CD4-positive, alpha-beta T cell treated with Interferon gamma for 1 hour (primary cell): ENCODE measurements around the gene CASP7.

Experiments used
- DNase-seq: peaks from one replicate; pipeline ENCODE4 v3.0.0-alpha.2; 2020

Gene CASP7

DNA sequence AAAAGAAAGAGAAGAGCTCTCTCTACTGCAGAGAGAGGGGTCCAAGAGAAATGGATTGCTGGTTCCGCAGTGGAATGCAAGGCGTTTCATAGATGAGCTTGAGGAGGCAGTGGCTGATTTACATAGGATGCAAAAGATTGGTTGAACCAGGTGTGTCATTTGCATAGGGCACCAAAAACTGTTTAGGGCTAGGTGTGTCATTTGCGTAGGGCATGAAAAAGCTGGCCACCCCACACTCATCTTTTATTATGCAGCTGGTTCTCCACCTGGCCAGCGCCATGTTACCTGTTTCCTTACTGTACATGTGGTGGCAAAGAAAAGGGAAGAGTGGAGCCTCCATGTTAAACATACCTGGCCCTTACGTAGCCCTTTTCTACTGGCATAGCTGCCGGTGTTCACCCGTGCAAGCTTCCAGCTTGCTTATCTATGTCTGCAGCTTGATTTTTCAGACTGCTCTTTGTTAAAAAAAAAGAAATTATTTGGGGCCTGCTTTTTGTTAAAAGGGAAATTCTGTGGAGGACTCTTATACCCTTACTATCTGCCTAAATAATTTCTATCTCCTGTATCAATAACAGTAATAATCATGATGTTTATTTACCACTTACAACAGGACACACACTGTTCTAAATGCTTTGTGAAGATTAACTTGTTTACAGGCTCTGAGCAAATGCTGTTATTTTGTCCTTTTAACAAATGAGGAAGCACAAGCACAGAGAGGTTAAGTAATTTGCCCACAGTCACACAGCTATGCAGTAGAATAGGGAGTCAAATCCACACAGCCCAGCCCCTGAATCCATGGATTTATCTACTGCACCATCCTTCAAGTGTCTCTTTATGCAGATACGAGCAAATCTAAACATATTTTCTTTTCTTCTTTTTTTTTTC is 33.3 kb downstream of the CASP7 start:
- no peak for DNase-seq

DNA sequence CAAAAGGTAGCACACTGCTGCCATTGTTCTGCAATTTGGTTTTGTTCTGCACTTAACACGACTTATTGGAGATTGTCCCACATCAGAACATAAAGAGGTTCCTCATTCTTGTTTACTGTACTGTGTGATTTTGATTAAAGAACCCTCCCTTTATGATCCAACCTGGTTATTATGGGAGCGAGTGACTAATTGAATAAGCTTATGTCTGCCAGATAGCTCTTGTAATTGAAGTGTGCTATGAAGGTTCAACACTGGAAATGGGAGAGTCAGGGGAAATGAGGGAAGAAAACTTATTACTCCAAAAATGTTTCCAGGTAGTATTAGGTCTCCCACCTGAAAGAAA is 33.9 kb downstream of the CASP7 start:
- DNase-seq, result no peak

DNA sequence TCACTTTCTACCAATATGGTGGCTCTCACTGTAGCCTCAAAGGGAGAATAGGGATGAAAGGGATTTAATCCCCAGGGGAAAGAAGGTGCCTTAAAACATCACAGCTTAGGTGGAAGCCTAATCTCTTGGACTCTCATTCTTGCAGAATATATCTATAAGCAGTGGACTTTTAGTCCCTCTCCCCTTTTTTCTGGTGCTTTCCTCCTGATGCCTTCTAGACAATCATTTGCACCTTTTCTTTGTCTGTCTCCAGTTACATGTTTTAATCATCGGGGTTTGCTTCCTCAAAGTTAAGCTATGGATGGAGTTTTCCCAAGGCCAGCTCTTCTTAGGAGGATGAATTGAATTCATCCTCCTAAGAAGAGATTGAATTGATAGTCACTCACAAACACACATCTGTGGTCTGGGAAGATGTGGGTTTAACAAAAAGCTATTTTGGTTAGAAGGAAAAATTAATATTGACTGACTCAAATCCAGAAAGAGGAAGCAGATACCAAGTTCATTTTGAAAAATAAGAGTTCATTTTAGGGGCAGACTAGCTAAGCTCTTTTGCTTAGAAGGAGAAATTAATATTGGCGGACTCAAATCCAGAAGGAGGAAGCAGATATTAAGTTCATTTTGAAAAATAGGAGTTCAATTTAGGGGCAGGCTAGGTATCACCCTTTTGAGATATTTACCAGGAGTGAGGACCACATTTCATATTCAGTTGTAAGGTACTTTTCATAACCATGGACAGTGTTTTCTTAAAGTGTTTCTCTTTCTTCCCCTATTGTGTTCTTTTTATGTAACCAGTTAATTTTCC is 36.6 kb downstream of the CASP7 start:
- no peak for DNase-seq

DNA sequence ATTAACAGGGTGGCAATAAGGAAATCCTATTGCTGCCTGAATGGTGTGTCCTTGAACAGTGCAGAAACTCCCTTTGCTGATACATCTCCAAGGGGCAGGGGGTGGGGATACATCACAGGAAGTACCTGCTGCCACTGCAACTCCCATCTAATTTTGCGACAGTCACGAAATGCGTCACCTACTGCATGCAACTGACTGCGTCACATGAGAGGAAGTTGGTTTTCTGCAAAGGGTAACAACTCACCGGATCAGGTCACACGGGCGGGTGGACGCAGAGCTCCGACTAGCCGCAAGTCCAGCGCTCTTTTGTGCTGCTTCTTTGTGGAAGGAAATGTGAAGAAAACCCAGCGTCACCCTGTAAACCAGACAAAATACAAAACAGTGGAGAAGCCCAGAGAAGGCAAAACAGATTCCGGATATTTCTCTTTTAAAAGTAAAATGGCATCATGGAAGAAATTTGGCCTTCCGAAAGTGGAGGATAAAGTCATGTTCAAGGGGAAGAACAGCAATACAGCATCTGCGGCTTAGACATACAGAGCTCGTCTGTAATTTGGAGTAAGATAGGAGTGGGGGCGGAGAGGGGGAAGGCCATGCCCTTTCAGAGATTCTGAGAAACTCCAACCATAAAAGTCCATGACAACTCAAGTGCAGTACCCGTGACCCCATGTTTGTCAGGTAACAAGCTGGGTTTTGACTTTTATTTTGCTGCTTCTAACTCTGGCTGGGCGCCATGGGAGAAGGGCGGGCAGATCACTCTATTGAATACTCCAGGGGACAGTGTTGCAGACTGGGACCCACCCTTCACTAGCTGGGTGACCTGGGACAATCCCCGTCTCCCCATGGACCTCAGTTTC is 39.5 kb downstream of the CASP7 start:
- no peak for DNase-seq

DNA sequence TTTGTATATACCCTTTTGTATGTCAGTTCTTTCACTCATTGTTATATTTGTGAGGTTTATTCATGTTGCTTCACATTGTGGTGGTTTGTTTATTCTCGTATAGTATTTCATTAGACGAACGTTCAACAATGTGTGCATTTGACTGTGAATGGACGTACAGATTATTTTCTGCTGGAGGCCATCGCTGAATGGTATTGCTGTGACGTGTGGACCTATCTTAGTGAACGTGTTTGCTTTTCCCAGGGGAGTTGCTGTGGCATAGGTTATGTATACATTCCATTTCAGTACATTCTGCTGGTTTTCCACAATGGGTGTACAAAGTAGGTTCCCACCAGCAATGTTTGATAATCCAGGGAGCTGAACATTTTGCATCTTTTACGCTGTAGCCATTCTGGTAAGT is 40.7 kb downstream of the CASP7 start:
- no peak for DNase-seq

DNA sequence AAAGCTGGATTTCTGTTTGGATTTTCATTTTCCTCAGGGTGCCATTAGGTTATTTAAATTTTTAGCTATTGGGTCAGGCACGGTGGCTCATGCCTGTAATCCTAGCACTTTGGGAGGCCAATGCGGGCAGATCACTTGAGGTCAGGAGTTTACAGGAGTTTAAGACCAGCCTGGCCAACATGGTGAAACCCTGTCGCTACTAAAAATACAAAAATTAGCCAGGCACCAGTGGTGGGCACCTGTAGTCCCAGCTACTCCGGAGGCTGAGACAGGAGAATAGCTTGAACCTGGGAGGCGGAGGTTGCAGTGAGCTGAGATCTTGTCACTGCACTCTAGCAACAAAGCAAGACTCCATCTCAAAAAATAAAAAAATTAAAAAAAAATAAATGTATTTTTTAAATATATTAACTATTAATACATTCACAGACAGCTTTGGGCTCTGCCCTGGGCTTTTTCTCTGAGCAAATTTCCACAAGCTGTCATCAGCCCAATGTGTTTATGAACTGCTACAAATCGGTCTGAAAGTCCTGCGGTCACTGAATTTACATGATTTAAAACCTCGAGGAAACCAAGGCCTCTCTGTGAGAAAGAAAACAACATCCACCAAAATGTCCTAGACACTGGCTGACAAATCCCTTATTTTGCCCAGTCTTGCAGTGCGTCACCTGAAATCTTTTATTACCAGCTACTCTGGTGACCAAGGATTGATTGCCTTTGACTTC is 52.6 kb downstream of the CASP7 start:
- no peak for DNase-seq

DNA sequence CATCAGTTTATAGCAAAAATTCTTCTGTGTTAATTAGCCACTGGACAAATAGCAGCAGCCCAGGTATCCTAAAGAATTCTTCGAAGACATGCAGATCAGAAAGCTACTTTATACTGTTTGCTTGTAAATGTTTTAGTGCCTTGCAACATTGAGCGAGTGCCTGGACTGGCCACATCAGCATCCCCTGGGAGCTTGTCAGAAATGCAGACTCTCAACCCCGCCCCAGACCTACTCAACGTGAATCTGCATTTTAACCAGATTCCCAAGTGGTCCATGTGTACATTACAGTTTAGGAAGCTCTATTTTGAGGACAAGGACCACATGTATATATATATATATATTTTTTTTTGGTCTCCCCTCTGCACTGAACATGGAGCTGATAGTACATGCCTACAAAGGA is 53.3 kb downstream of the CASP7 start:
- no peak for DNase-seq

DNA sequence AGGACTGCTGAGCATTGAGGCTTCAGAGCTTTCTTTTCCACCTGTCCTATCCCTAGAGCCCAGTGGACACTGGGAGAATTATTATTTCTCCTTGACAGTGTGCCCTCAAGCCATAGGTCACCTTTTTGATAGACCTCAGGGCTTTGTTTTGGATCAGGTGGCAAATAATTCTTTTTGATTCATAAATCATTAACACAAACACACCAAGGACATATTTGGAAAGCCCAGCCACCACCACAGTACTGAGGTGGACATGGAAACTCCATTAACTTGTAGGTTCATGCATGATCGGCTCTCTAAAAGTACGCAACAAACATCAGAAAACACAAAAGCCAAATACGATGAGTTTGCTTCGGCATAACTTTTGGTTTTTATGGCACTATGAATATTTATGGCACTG is 53.9 kb downstream of the CASP7 start:
- DNase-seq, result no peak

DNA sequence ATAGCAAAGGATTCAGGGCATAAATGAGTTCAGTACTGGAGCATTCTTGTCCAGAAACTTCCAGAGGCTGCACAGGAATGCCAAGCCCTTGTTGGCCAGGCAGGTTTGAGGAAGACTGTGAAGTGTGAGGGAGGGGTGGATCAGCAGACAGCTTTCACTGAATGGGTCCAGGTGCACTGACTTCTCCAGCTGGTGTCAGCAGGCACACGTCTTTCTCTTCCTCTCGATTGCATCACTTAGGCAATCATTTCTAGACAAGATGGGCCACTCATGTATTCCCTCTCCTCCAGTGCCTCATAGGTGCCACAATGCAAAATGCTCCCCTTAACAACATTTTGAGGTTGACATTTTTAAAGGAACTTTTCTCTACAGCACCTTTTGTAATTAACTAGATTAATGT is 56.2 kb downstream of the CASP7 start:
- no peak for DNase-seq

DNA sequence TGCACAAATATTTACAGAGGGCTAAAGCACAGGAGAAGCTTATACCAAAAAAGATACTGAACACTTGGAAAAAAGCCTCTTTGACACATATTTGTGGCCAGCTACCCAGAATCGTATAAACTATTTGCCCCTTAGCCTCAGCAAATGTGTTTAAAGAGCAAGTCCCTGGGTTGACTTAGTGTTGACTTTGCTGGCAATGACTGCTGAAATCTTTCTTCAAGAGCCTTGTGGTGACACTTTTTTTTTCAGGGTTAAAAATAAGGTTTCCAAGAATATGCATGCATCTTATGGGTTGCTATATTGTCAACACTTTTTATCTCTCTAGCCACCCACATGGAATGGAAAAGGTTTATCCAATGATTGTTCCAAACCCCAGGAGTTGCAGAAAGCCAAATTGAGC is 56.9 kb downstream of the CASP7 start:
- no peak for DNase-seq

DNA sequence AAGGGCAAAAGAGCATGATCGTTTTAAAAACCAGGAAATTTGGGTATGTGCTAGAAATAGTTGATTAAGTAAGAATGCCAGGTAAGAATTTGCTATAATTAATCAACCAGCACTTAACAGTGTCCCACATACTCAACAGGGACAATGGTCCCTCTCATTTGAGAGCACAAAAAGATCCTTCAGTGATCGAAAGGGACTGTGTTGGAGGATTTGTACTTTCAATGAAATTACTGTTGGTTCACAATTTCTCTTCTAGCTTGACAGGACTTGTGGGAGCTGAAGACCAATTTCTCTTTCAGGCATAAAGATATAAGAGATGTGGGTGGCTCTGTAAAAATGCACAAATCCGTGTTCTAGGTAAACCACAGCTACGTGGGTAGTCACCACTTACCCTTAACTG is 59.3 kb downstream of the CASP7 start:
- no peak for DNase-seq

DNA sequence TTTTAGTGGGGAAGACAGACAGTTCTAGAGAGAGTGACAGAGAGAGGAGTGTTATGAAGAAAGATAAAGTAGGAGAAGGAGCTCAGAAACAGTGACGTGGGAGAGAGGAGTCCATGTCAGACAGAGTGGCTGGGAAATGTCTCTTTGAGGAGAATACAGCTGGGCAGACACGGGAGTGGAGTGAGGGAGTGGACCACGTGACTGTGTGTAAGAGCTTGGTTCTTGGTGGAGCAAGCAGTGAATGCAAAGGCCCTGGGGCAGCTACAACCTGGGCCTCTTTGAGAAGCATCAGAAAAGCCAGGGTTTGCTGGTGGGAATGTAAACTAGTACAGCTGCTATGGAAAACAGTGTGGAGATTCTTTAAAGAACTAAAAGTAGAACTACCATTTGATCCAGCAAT is 59.9 kb downstream of the CASP7 start:
- no peak for DNase-seq

DNA sequence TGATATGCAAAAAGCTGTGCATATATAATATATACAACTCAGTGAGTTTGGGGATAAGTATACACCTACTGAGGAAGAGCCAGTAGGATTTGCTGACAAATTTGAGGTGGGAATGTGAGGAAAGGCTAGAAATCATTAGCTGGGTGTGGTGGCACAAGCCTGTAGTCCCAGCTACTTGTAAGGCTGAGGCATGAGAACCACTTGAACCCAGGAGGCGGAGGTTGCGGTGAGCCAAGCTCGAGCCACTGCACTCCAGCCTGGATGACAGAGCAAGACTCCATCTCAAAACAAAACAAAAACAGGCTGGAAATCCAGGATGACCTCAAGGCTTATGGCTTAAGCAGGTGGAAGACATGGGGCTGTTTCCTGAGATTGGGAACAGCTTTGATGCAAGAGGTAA is 61.1 kb downstream of the CASP7 start:
- no peak for DNase-seq

DNA sequence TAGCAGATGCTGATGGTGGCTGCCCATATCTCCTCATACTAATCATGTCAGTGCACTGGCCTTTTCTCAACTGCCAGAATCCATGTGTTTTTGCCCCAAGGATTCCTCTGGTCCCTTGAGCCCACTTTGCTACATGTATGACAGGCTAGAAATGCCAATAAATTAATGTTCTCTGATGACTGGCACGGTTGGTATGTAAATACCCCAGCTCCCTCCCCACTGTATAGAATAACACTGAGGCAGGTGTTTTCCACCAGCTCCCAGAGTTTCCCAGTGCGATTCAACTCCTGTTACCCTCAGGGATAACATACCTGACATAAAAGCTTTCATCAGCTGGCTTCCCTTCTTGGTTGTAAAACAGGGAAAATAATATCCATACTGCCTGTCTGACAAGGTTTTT is 62.8 kb downstream of the CASP7 start:
- no peak for DNase-seq

DNA sequence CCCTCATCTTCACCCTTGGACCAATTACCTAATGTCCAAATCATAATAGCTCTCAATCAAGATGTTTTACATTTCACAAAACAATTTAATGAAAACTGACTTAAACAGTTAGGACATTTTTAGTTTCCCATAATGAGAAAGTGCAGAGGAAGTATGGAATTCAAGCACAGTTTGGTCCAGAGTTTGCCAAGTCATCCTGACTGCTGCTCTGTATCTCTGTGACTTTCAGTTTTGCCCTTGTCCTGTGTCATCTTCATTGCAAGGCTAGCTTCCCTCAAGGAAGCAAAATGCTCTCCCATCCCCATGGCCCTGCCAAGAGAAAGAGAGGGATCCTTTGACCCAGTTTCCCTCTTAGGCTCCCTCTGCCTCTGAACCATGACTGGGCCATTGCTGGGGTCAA is 63.9 kb downstream of the CASP7 start:
- DNase-seq, result no peak

DNA sequence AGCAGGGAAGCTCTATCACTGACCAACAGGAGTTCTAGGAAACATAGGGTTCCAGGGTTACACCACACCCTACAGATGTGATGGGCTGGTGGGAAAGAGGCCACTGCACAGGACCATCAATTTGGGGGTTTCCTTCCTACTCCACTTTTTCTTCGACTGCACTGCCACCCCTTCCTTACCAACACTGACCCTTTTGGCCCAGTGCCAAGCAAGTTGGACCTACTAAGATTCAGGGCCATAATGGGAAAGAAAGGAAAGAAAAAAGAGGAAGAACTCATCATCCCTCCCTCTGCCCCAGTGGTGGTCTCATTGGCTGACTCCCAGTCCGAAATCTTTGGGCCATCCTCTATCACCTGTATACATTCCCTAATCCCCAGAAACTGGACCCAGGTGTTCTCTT is 65.7 kb downstream of the CASP7 start:
- DNase-seq, result no peak

DNA sequence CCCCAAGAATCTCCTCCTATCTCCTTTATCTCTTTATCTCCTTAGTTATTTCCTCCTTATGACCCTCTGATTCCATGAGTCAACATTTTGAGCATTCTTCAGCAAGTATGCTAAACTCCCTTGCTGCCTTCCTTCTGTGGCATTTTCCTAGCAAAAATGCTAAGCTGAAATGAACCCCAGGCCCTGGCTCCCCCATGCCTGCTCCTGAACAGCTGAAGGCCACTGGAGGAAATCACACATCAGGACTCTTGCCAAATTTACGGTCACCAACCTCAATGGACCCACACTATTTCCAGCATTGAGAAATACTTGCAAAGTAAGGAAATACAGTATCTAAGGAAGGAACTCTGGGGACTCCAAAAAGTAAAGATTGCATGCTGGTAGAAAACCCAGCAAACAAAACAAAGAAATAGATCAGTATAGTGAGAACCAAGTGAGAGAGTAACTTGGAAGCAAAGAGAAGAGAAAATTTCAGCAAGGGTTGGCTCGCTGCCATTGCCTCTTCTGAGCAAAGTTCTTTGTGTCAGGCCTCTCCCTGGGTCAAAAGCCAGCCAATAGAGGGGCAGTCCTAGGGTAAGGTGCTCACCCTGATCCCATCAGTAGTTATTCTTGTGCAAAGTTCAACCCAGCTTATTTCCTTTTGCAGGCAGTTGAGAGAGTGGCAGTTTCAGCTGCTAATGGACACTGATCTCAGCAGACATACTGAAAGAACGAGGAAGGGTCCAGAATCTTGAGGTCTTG is 66.7 kb downstream of the CASP7 start:
- DNase-seq, result no peak

DNA sequence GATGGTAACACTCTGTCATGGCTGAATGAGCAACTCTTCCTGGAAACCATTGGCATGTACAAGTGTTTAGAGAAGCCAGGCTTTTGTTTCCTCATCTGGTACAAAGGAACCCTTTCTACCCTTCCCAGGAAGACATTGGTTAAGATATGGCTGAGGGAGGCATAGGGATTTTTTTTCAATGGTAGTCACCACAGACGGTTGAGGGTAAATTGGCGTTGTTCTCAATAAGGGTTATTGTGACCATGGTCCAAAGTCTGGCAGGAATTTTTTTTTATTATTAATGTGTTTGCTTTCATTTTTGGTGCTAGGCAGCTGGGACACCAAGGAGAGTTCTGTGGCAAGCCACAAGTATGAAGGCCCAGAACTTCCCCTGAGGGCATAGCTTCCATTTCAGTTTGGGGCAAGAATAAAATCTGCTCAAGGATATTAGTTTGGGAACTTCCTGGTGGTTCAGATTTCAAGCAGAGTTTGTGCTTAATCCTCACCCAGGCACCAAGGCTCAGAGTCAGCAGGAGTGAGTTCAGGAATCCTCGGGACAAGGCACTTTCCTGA is 71.5 kb downstream of the CASP7 start, which contains the start of gene PLEKHS1:
PLEKHS1 (plus strand) TSS at position 502 of the 552 bp plus-strand sequence. CDS start 3,596 bp downstream, outside the sequence.
- no peak for DNase-seq

DNA sequence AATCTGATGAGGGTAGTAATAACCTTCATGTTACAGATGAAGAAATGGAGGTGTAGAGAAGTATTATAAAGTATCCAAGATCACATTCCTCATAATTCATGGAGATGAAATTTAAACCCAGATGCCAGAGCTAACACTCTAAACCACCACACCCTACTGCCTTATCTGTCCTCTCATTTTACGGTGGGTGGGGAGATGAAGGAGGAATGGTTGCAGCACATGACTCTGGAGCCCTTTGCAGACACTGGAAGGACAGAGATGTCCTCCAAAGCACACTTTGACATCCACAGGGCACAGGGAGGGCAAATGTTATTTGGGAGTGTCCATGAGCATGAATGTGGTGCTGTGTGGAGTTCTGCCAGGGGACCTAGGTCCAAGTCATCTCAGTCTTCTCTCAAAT is 72.8 kb downstream of the CASP7 start:
- no peak for DNase-seq

DNA sequence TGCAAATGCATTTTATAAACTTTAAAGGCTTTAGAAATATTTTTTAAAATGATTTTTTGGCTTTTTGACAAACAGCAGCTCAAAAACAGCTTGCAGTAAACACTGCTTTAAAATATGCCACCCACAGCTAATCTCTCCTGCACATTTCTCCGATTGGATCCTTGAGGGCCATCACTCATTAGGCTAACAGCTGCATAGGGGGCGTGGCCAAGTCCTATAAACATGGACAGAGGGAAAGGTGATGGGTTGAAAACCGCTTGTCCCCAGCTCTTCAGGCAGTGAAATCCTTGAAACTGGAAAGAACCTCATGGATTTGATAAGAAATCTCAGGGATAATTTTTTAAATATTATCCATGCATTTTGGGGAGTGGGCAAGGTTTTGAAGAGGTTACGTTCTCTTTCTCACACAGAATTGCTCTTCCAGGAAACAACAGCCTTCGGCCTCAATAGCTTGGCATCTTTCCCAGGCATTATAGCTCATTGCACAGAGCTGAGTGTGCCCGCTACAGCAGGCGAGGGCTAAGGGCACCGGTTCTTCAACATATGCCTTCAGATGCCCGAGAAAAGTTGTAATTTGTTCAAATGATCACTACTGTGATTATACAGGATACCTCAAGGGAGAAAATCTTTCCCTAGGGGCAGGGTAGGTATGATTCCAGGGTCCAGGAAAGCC is 73.4 kb downstream of the CASP7 start:
- no peak for DNase-seq

DNA sequence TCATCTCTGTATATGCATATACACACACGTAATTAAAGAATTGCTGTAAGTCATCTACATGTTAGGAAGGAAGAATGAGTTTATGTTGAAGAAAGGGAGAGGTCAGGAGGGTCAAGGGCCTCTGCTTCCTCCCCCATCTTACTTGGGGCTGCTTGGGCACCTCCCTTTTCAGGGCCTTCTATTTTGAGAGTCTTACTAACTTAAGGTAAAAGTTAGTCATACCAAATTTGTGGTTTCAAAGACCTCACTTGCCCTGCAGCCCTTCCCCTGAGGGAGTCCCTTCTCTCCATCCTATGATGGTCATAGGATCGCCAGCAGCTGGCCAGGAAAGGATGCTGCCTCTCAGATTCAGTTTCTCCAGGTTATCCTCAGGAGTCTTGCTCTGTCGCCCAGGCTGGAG is 74.4 kb downstream of the CASP7 start:
- no peak for DNase-seq
